ENCODE measurements around the gene CNTNAP2. TPM values are rescaled to one million over a fixed set of nuclear protein-coding genes. Genes with fewer than 3 reads are reported as not detected.
"Not testable (repeated sequence)": the region's sequence is repeated elsewhere in the genome, so short reads cannot be mapped to it uniquely, and the experiment has no call there.

Gene CNTNAP2
- total and polyA plus RNA-seq, 11 donors = 0.01 to 2.6 (median 0.31) TPM; not detected in 3

GRCh38 chr7:148058092-148058491 lies 1941.5 kb downstream of the CNTNAP2 start:
- no peak for DNase-seq
- H3K4me3 ChIP-seq = no peak overlapping the region
- intact Hi-C loops (cut with DNase I) = no loop called here

DNA sequence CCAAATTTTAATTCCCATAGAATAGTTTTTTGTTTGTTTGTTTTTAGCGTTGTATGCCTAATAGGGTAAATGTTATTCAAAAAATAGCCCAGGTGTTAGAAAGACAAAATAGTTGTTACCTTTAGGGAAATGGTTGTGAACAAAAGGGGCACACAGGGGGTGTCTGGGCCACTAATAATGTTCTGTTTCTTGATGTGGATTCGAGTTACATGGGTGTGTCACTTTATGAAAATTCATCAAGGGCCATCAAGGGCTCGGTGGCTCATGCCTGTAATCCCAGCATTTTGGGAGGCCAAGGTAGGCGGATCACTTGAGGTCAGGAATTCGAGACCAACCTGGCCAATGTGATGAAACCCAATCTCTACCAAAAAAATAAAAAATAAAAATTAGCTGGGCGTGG lies 1942.2 kb downstream of the CNTNAP2 start:
- TF ChIP-seq, protein P1, sequence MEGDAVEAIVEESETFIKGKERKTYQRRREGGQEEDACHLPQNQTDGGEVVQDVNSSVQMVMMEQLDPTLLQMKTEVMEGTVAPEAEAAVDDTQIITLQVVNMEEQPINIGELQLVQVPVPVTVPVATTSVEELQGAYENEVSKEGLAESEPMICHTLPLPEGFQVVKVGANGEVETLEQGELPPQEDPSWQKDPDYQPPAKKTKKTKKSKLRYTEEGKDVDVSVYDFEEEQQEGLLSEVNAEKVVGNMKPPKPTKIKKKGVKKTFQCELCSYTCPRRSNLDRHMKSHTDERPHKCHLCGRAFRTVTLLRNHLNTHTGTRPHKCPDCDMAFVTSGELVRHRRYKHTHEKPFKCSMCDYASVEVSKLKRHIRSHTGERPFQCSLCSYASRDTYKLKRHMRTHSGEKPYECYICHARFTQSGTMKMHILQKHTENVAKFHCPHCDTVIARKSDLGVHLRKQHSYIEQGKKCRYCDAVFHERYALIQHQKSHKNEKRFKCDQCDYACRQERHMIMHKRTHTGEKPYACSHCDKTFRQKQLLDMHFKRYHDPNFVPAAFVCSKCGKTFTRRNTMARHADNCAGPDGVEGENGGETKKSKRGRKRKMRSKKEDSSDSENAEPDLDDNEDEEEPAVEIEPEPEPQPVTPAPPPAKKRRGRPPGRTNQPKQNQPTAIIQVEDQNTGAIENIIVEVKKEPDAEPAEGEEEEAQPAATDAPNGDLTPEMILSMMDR (IDR thresholded peaks at IDR 0.05) = no peak
- no peak for TF ChIP-seq POLR2A (IDR thresholded peaks at IDR 0.05)
- DNase-seq (no peak), ATAC-seq (no peak)
- Histone ChIP-seq H3K27ac (no peak overlapping the region), H3K27me3 (no peaks in the 10 kb centered on the region), H3K9me3 (peaks cover 0 to 9% (median 0%) of the 10 kb centered on the region in 12 donors), H3K4me1 (no peaks in the 10 kb centered on the region), H3K4me3 (no peak overlapping the region), H3K36me3 (no peaks in the 10 kb centered on the region)
- 79 to 86% (median 83%) methylated on average over 6 of the region's 6 CpGs for WGBS, 4 donors
- intact Hi-C loops (cut with DNase I) = no loop called here

More at GRCh38 chr7:148058092-148058491, 1941.5 kb downstream of the CNTNAP2 start:
- no peaks in the 10 kb centered on the region for H3K36me3 ChIP-seq
- peaks cover 0 to 4% (median 0%) of the 10 kb centered on the region in 12 donors for H3K9me3 ChIP-seq
- WGBS, 4 donors = 52 to 71% (median 60%) methylated on average over 4 of the region's 4 CpGs
- ATAC-seq = no peak
- TF ChIP-seq, protein P1 (IDR thresholded peaks at IDR 0.05) = no peak
- TF ChIP-seq POLR2A (IDR thresholded peaks at IDR 0.05) = no peak
- no peak overlapping the region for H3K27ac ChIP-seq
- H3K4me1 ChIP-seq = no peaks in the 10 kb centered on the region
- H3K27me3 ChIP-seq = no peaks in the 10 kb centered on the region

GRCh38 chr7:148060724-148061123 lies 1944.1 kb downstream of the CNTNAP2 start:
- H3K36me3 ChIP-seq = no peaks in the 10 kb centered on the region
- WGBS, 4 donors = 91 to 98% (median 97%) methylated on average over 1 of the region's 1 CpG
- intact Hi-C loops (cut with DNase I) = no loop called here
- no peak overlapping the region for H3K4me3 ChIP-seq
- peaks cover 0 to 20% (median under 1%) of the 10 kb centered on the region in 12 donors for H3K9me3 ChIP-seq
- no peak overlapping the region for H3K27ac ChIP-seq
- TF ChIP-seq POLR2A (IDR thresholded peaks at IDR 0.05) = no peak
- TF ChIP-seq, protein P1 (IDR thresholded peaks at IDR 0.05) = no peak
- no peak for ATAC-seq
- H3K4me1 ChIP-seq = no peaks in the 10 kb centered on the region
- DNase-seq = no peak
- no peaks in the 10 kb centered on the region for H3K27me3 ChIP-seq

DNA sequence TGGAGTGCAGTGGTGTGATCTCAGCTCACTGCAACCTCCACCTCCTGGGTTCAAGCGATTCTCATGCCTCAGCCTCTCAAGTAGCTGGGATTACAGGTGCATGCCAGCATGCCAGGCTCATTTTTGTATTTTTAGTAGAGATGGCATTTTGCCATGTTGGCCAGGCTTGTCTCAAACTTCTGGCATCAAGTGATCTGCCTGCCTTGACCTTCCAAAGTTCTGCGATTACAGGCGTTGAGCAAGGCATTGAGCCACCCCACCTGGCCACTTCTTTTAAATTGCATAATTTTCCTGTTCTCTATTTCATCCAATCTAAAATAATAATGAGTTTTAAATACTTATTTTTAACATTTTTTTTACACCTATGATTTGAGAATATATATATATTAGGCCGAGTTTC lies 1961.5 kb downstream of the CNTNAP2 start:
- H3K27me3 ChIP-seq; intact Hi-C loops (cut with DNase I); H3K36me3 ChIP-seq; H3K27ac ChIP-seq; H3K4me3 ChIP-seq; H3K4me1 ChIP-seq; H3K9me3 ChIP-seq: not testable (repeated sequence)
- DNase-seq (peak in 1 of 5 donors; percentile 50), ATAC-seq (peak in 1 of 4 donors; percentile 39)
- WGBS, 4 donors = 59 to 71% (median 70%) methylated on average over 4 of the region's 4 CpGs

Measured in heart left ventricle (tissue), 16 donors.